ENCODE data around the gene GPSM1. TPM values are rescaled to one million over a fixed set of nuclear protein-coding genes. Genes with fewer than 3 reads are reported as not detected.

Gene GPSM1
- total RNA-seq, 4 donors from 2014 or later: 10.0 to 14.9 (median 13.0) TPM

GRCh38 chr9:136286359-136286986 lies 40.9 kb upstream of the GPSM1 start:
- no peaks in the 10 kb centered on the region for H3K36me3 ChIP-seq
- no peak overlapping the region for H3K4me3 ChIP-seq
- no peak overlapping the region for H3K27ac ChIP-seq
- ATAC-seq: no peak
- H3K27me3 ChIP-seq: peaks cover 90% of the 10 kb centered on the region
- peaks cover 0 to 11% (median 0%) of the 10 kb centered on the region in 3 donors for H3K4me1 ChIP-seq
- H3K9me3 ChIP-seq: no peaks in the 10 kb centered on the region
- 60% methylated on average over 4 of the region's 30 CpGs; no CpG with 5 or more reads in 1 of the 2 donors for WGBS, 2 donors (ENCODE audit: low coverage in 1 of 2)
- TF ChIP-seq EP300 (IDR thresholded peaks at IDR 0.05) (no peak), POLR2A (IDR thresholded peaks at IDR 0.05) (no peak), POLR2AphosphoS5 (IDR thresholded peaks at IDR 0.05) (no peak)
- TF ChIP-seq, protein P1, sequence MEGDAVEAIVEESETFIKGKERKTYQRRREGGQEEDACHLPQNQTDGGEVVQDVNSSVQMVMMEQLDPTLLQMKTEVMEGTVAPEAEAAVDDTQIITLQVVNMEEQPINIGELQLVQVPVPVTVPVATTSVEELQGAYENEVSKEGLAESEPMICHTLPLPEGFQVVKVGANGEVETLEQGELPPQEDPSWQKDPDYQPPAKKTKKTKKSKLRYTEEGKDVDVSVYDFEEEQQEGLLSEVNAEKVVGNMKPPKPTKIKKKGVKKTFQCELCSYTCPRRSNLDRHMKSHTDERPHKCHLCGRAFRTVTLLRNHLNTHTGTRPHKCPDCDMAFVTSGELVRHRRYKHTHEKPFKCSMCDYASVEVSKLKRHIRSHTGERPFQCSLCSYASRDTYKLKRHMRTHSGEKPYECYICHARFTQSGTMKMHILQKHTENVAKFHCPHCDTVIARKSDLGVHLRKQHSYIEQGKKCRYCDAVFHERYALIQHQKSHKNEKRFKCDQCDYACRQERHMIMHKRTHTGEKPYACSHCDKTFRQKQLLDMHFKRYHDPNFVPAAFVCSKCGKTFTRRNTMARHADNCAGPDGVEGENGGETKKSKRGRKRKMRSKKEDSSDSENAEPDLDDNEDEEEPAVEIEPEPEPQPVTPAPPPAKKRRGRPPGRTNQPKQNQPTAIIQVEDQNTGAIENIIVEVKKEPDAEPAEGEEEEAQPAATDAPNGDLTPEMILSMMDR (IDR thresholded peaks at IDR 0.05): no peak

DNA sequence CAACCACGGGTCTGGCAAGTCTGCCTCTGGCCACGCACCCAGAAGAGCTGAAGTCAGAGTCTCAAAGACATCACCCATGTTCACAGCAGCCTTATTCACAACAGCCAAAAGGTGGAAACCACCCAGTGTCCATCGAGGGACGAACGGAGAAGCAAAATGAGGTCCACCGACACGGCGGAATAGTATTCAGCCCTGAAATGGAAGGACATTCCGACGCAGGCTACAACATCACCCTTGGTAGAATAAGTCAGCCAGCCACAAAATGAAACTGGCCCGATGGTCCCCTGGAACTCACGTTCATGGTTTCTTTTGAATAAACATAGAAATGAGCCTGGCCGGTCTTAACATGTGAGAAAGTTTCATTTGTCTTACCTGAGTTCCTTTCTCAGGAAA lies 40.4 kb upstream of the GPSM1 start:
- H3K4me1 ChIP-seq: peaks cover 0 to 11% (median 0%) of the 10 kb centered on the region in 3 donors
- H3K4me3 ChIP-seq: no peak overlapping the region
- TF ChIP-seq, protein P1 (IDR thresholded peaks at IDR 0.05): no peak
- TF ChIP-seq POLR2A (IDR thresholded peaks at IDR 0.05) (no peak), EP300 (IDR thresholded peaks at IDR 0.05) (no peak), POLR2AphosphoS5 (IDR thresholded peaks at IDR 0.05) (no peak)
- H3K27ac ChIP-seq: no peak overlapping the region
- 72% methylated on average over 11 of the region's 13 CpGs; no CpG with 5 or more reads in 1 of the 2 donors for WGBS, 2 donors (ENCODE audit: low coverage in 1 of 2)
- peaks cover 89% of the 10 kb centered on the region for H3K27me3 ChIP-seq
- H3K9me3 ChIP-seq: no peaks in the 10 kb centered on the region
- H3K36me3 ChIP-seq: no peaks in the 10 kb centered on the region
- no peak for ATAC-seq

- WGBS, 2 donors (ENCODE audit: low coverage in 1 of 2): 15 to 16% methylated on average over 8 to 10 of the region's 21 CpGs
- H3K27me3 ChIP-seq: peaks cover 84% of the 10 kb centered on the region
- ATAC-seq: no peak
Measured at GRCh38 chr9:136287960-136288753, 39.2 kb upstream of the GPSM1 start.

GRCh38 chr9:136289651-136290507 lies 37.5 kb upstream of the GPSM1 start:
- Histone ChIP-seq H3K27me3 (peaks cover 67% of the 10 kb centered on the region), H3K27ac (no peak overlapping the region)
- 89% methylated on average over 8 of the region's 30 CpGs; no CpG with 5 or more reads in 1 of the 2 donors for WGBS, 2 donors (ENCODE audit: low coverage in 1 of 2)

More at GRCh38 chr9:136287960-136288753, 39.2 kb upstream of the GPSM1 start:
- TF ChIP-seq POLR2AphosphoS5 (IDR thresholded peaks at IDR 0.05): no peak
- TF ChIP-seq, protein P1 (IDR thresholded peaks at IDR 0.05): no peak
- TF ChIP-seq EP300 (IDR thresholded peaks at IDR 0.05): no peak
- TF ChIP-seq POLR2A (IDR thresholded peaks at IDR 0.05): no peak
- Histone ChIP-seq H3K4me1 (peaks cover 0 to 8% (median 0%) of the 10 kb centered on the region in 3 donors), H3K27ac (no peak overlapping the region), H3K36me3 (no peaks in the 10 kb centered on the region), H3K4me3 (no peak overlapping the region), H3K9me3 (no peaks in the 10 kb centered on the region)

More at GRCh38 chr9:136289651-136290507, 37.5 kb upstream of the GPSM1 start:
- Histone ChIP-seq H3K4me1 (no peaks in the 10 kb centered on the region), H3K4me3 (no peak overlapping the region), H3K9me3 (no peaks in the 10 kb centered on the region), H3K36me3 (no peaks in the 10 kb centered on the region)
- TF ChIP-seq, protein P1 (IDR thresholded peaks at IDR 0.05): no peak
- TF ChIP-seq POLR2AphosphoS5 (IDR thresholded peaks at IDR 0.05) (no peak), EP300 (IDR thresholded peaks at IDR 0.05) (no peak), POLR2A (IDR thresholded peaks at IDR 0.05) (no peak)
- no peak for ATAC-seq
